Measurements from ENCODE around the gene LTB. TPM values are rescaled to one million over a fixed set of nuclear protein-coding genes. Genes with fewer than 3 reads are reported as not detected.

Gene LTB
- total and polyA plus RNA-seq, 9 of the 15 experiments (the other 6 are each of a cell fraction or from before 2014, with no cell fraction given), result 0.07 to 0.51 TPM; not detected in 7

- TF ChIP-seq UBTF (IDR thresholded peaks at IDR 0.05; ENCODE audit: borderline replicate concordance in 1 of 2, low read depth in 2 of 2, low read length in 2 of 2) (peak in 1 of 2 experiments; percentile 62; a peak in 1 of 4 replicates), NR2C2 (CRISPR knock-in tag; IDR thresholded peaks at IDR 0.05) (0 out of 2 replicates have a peak, but pooled peaks have one; percentile 29), NR2C2 (tag; IDR thresholded peaks at IDR 0.05) (peak; percentile 92), POLR2AphosphoS5 (IDR thresholded peaks at IDR 0.05; ENCODE audit: control insufficient read depth, insufficient read depth, low read depth, low read length) (peak; percentile 79), RBM22 (IDR thresholded peaks at IDR 0.05; ENCODE audit: low read depth, low read length, poor library complexity, severe bottlenecking) (peak; percentile 83), NFXL1 (CRISPR knock-in tag; IDR thresholded peaks at IDR 0.05) (0 out of 2 replicates have a peak, but pooled peaks have one; percentile 55), LARP7 (IDR thresholded peaks at IDR 0.05) (peak; percentile 85; the same call in 1 of the 2 replicates), EP400 (IDR thresholded peaks at IDR 0.05) (peak; percentile 99), ZBTB7A (IDR thresholded peaks at IDR 0.05; ENCODE audit: borderline replicate concordance, control insufficient read depth, low read depth, low read length) (peak; percentile 59; the same call in 1 of the 2 replicates), GABPB2 (CRISPR knock-in tag; conservative IDR thresholded peaks at IDR 0.05) (peak; percentile 71; the same call in 1 of the 2 replicates), TRIM25 (IDR thresholded peaks at IDR 0.05; ENCODE audit: borderline replicate concordance) (no peak), SMAD4 (CRISPR knock-in tag; conservative IDR thresholded peaks at IDR 0.05) (peak; percentile 92), MAFF (IDR thresholded peaks at IDR 0.05; ENCODE audit: low read length) (no peak), MECOM (CRISPR knock-in tag; IDR thresholded peaks at IDR 0.05) (no peak), ZNF239 (CRISPR knock-in tag; IDR thresholded peaks at IDR 0.05) (no peak; the same call in 1 of the 2 replicates), TFAP4 (CRISPR knock-in tag; IDR thresholded peaks at IDR 0.05; ENCODE audit: borderline replicate concordance) (peak; percentile 53; the same call in 1 of the 2 replicates), ZKSCAN3 (CRISPR knock-in tag; IDR thresholded peaks at IDR 0.05) (no peak), CBX2 (IDR thresholded peaks at IDR 0.05; ENCODE audit: insufficient read depth, low read length, poor library complexity, severe bottlenecking) (no peak), POLR2G (IDR thresholded peaks at IDR 0.05; ENCODE audit: low read depth, low read length) (peak; percentile 93), PRMT5 (CRISPR knock-in tag; IDR thresholded peaks at IDR 0.05) (peak; percentile 60; the same call in 1 of the 2 replicates), ZNF644 (tag; IDR thresholded peaks at IDR 0.05; ENCODE audit: low read depth) (peak; percentile 29; the same call in 1 of the 2 replicates), FOXJ3 (CRISPR knock-in tag; IDR thresholded peaks at IDR 0.05) (no peak)
Observed at GRCh38 chr6:31620586-31621319, 38.5 kb upstream of the LTB start, which contains the start of gene PRRC2A (continued).

All from K562 (cell line).